GM12872 (cell line): Measurements from ENCODE around the gene GCN1.

ENCODE experiments used
- CTCF ChIP-seq: IDR thresholded peaks from 3 replicates; pipeline ENCODE4 v1.5.1; 2011; ENCODE audit warnings: low read depth, mild to moderate bottlenecking, low read length, moderate library complexity; ENCODE audit not compliant: insufficient read depth

The GCN1 gene

GRCh38 chr12:120221576-120221900 is 27.0 kb upstream of the GCN1 start:
- no peak for TF ChIP-seq CTCF

- no peak for TF ChIP-seq CTCF
Measured at GRCh38 chr12:120220838-120221575, 26.5 kb upstream of the GCN1 start.

GRCh38 chr12:120218680-120219606 is 24.4 kb upstream of the GCN1 start:
- no peak for TF ChIP-seq CTCF

GRCh38 chr12:120216742-120217605 is 22.5 kb upstream of the GCN1 start:
- TF ChIP-seq CTCF: no peak

GRCh38 chr12:120215766-120216735 is 21.5 kb upstream of the GCN1 start:
- TF ChIP-seq CTCF: no peak

GRCh38 chr12:120215357-120215735 is 20.8 kb upstream of the GCN1 start:
- no peak for TF ChIP-seq CTCF
